Upper lobe of left lung (tissue), 6 donors: ENCODE results near the gene MYO9A. TPM values are rescaled to one million over a fixed set of nuclear protein-coding genes. Genes with fewer than 3 reads are reported as not detected.

Experiments used
- ATAC-seq, 2 donors: fragments of 200-7000 bp; cut with Tn5 transposase; one replicate each; pipeline ENCODE4 v1.9.1; 2022; ENCODE audit warnings: mild to moderate bottlenecking in 2 of 2, moderate library complexity in 2 of 2; ENCODE audit not compliant: low FRiP score in 2 of 2
- DNase-seq, 2 donors: peaks; one replicate each; pipeline ENCODE4 v3.0.0-alpha.2; 2019 to 2020
- H3K27ac ChIP-seq, 4 donors: fragments of 200-600 bp; sonication (generic); one replicate each; pipeline ENCODE4 v1.5.1; 2016 to 2019
- H3K27me3 ChIP-seq, 4 donors: fragments of 200-600 bp; sonication (generic); one replicate each; pipeline ENCODE4 v1.5.1; 2017 to 2019
- H3K36me3 ChIP-seq, 4 donors: fragments of 200-600 bp; sonication (generic); one replicate each; pipeline ENCODE4 v1.5.1; 2016 to 2019
- H3K4me1 ChIP-seq, 4 donors: fragments of 200-600 bp; sonication (generic); one replicate each; pipeline ENCODE4 v1.5.1; 2018 to 2019
- H3K4me3 ChIP-seq, 4 donors: fragments of 200-600 bp; sonication (generic); one replicate each; pipeline ENCODE4 v1.5.1; 2017 to 2019; ENCODE audit warnings: mild to moderate bottlenecking in 2 of 4, moderate library complexity in 1 of 4
- H3K9me3 ChIP-seq, 4 donors: fragments of 200-600 bp; sonication (generic); one replicate each; pipeline ENCODE4 v1.5.1; 2018 to 2019
- CTCF ChIP-seq, 6 experiments: fragments of 450-650 bp in 4 of 6; fragments of 200-600 bp in 2 of 6; sonication (generic) in 2 of 6; IDR thresholded peaks; one replicate each; pipeline ENCODE4 v1.5.1; 2016 to 2019; ENCODE audit warnings: antibody characterized with exemption in 6 of 6
- EP300 ChIP-seq, 4 donors: sonication (generic); formaldehyde crosslinking; IDR thresholded peaks; one replicate each; pipeline ENCODE4 v1.5.1; 2017; ENCODE audit warnings: antibody characterized with exemption in 4 of 4, control low read depth in 2 of 4
- POLR2A ChIP-seq, 4 donors: fragments of 450-650 bp; IDR thresholded peaks; one replicate each; pipeline ENCODE4 v1.5.1; 2016 to 2017; ENCODE audit warnings: antibody characterized with exemption in 4 of 4, mild to moderate bottlenecking in 2 of 4
- POLR2AphosphoS5 ChIP-seq, 2 donors: sonication (generic); formaldehyde crosslinking; IDR thresholded peaks; one replicate each; pipeline ENCODE4 v1.5.1; 2017; ENCODE audit warnings: antibody characterized with exemption in 2 of 2
- WGBS, 2 donors: methylation state at CpG; one replicate each; pipeline ENCODE4 v1.1.5; 2017 to 2018; 5-methylcytosine and 5-hydroxymethylcytosine counted together
- total RNA-seq, 6 donors: library from RNA; depleted of rRNA in 4 of 6; stranded (reverse); fragments of >200 nt in 4 of 6; gene quantifications; one replicate each; pipeline versions ENCODE4 v1.1.0 to v1.2.1, GENCODE V29; 2016 to 2021
- donor health status: DM: no; HTN: no; CAD: no; lungs with moderate emphysema.
- donor health status: DM: no; HTN: yes; CAD: no; lungs with severe emphysema.

MYO9A gene
- total RNA-seq, 6 donors from 2014 or later = 53.2 to 143 (median 76.5) TPM

GRCh38 chr15:72147418-72147817 lies 29.5 kb upstream of the MYO9A start:
- WGBS, 2 donors = 77 to 84% methylated on average over 2 of the region's 2 CpGs
- TF ChIP-seq POLR2A (IDR thresholded peaks at IDR 0.05) (no peak), POLR2AphosphoS5 (IDR thresholded peaks at IDR 0.05) (no peak), CTCF (IDR thresholded peaks at IDR 0.05) (no peak), EP300 (IDR thresholded peaks at IDR 0.05) (no peak)
- ATAC-seq (no peak), DNase-seq (no peak)
- no peak overlapping the region for H3K4me3 ChIP-seq
- H3K27ac ChIP-seq = no peak overlapping the region
- H3K36me3 ChIP-seq = no peaks in the 10 kb centered on the region
- no peaks in the 10 kb centered on the region for H3K27me3 ChIP-seq
- H3K9me3 ChIP-seq = no peaks in the 10 kb centered on the region
- peaks cover 0 to 3% (median 0%) of the 10 kb centered on the region in 4 donors for H3K4me1 ChIP-seq

- H3K4me3 ChIP-seq = no peak overlapping the region
- peaks cover 0 to 3% (median under 1%) of the 10 kb centered on the region in 4 donors for H3K4me1 ChIP-seq
- no peaks in the 10 kb centered on the region for H3K9me3 ChIP-seq
- no peak for ATAC-seq
- no peaks in the 10 kb centered on the region for H3K27me3 ChIP-seq
- DNase-seq = no peak
- no peaks in the 10 kb centered on the region for H3K36me3 ChIP-seq
- TF ChIP-seq CTCF (IDR thresholded peaks at IDR 0.05) (no peak), POLR2AphosphoS5 (IDR thresholded peaks at IDR 0.05) (no peak), POLR2A (IDR thresholded peaks at IDR 0.05) (no peak), EP300 (IDR thresholded peaks at IDR 0.05) (no peak)
- H3K27ac ChIP-seq = no peak overlapping the region
Observed at GRCh38 chr15:72146934-72147333, 29.0 kb upstream of the MYO9A start.

GRCh38 chr15:72146221-72146620 lies 28.3 kb upstream of the MYO9A start:
- WGBS, 2 donors = 62 to 87% methylated on average over 3 of the region's 3 CpGs

GRCh38 chr15:72141171-72142084 lies 23.5 kb upstream of the MYO9A start:
- Histone ChIP-seq H3K4me3 (no peak overlapping the region), H3K27me3 (no peaks in the 10 kb centered on the region), H3K27ac (peak overlapping the region in 1 of 4 donors; percentile 16), H3K4me1 (peaks cover 0 to 5% (median 0%) of the 10 kb centered on the region in 4 donors), H3K36me3 (no peaks in the 10 kb centered on the region), H3K9me3 (no peaks in the 10 kb centered on the region)
- DNase-seq = no peak
- 43 to 57% methylated on average over 4 of the region's 4 CpGs for WGBS, 2 donors
- ATAC-seq = no peak
- TF ChIP-seq POLR2A (IDR thresholded peaks at IDR 0.05) (no peak), CTCF (IDR thresholded peaks at IDR 0.05) (no peak), POLR2AphosphoS5 (IDR thresholded peaks at IDR 0.05) (no peak), EP300 (IDR thresholded peaks at IDR 0.05) (no peak)

More at GRCh38 chr15:72146221-72146620, 28.3 kb upstream of the MYO9A start:
- no peak overlapping the region for H3K4me3 ChIP-seq
- H3K36me3 ChIP-seq = no peaks in the 10 kb centered on the region
- H3K9me3 ChIP-seq = no peaks in the 10 kb centered on the region
- no peak overlapping the region for H3K27ac ChIP-seq
- no peak for DNase-seq
- TF ChIP-seq EP300 (IDR thresholded peaks at IDR 0.05) (no peak), POLR2AphosphoS5 (IDR thresholded peaks at IDR 0.05) (no peak), POLR2A (IDR thresholded peaks at IDR 0.05) (no peak), CTCF (IDR thresholded peaks at IDR 0.05) (no peak)
- ATAC-seq = no peak
- H3K27me3 ChIP-seq = no peaks in the 10 kb centered on the region
- H3K4me1 ChIP-seq = peaks cover 0 to 5% (median 0%) of the 10 kb centered on the region in 4 donors
